Measurements from ENCODE around the gene TRIM44. TPM values are rescaled to one million over a fixed set of nuclear protein-coding genes. Genes with fewer than 3 reads are reported as not detected.
"Not testable (repeated sequence)": the region's sequence is repeated elsewhere in the genome, so short reads cannot be mapped to it uniquely, and the experiment has no call there.

Gene TRIM44
- total and polyA plus RNA-seq, 5 donors from 2014 or later: 9.4 to 32.8 (median 22.2) TPM

DNA sequence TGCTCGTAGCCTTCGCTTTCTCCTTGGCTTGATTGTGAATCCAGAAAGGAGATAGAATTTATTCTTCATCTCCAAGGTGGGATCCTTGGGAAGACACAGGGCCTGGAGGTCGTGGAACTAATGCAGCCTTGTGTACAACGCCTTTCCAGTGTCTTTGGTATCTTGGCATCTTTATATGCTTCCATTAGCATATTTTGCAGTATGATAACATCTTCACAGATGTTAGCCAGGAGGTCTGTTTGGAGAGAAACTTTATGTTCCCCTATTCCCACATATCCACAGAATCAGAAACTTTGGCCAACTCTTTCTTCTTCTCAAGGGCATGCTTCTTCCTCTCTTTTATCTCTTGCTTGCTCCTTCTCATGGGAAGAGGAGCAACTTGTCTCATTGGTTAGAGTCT, 101.2 kb downstream of the TRIM44 start:
- peaks cover 21% of the 10 kb centered on the region for H3K36me3 Mint-ChIP-seq
- H3K4me1 Mint-ChIP-seq: peaks cover 10 to 47% (median 27%) of the 10 kb centered on the region in 4 donors

DNA sequence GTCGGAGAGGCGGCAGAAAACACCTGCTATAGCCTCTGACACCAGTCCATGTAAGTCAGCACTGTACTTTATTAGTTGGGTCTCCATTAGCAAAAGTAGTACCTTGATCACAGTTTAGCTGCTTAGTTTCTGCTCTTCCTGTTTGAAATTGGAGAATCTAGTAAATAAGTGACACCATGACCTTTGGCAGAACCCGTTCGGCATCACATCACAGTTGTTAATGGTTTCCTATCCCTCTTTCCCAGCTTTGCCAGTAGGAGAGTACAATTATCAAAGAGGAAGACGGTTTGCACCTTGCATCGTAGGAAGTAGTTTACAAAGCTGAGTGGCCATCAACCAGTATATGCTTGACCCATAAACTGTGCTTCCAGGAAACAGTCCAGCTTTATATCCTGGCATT, 101.8 kb downstream of the TRIM44 start:
- Histone ChIP-seq H3K4me1 (ENCODE audit: control insufficient read depth, insufficient read depth, low read length, poor library complexity, severe bottlenecking) (no peaks in the 10 kb centered on the region), H3K4me3 (ENCODE audit: low read depth, low read length) (no peak overlapping the region), H3K9me3 (ENCODE audit: control insufficient read depth in 2 of 2, low read length in 2 of 2) (no peaks in the 10 kb centered on the region), H3K27ac (ENCODE audit: insufficient read depth, low read length, poor library complexity, severe bottlenecking) (no peak overlapping the region), H3K36me3 (ENCODE audit: control insufficient read depth, insufficient read depth, low read length) (no peaks in the 10 kb centered on the region), H3K27me3 (ENCODE audit: control insufficient read depth, insufficient read depth, low read length) (no peaks in the 10 kb centered on the region)
- Mint-ChIP-seq H3K4me1 (peaks cover 10 to 45% (median 27%) of the 10 kb centered on the region in 4 donors), H3K27ac (no peak overlapping the region), H3K9me3 (peaks cover 0 to 2% (median 0%) of the 10 kb centered on the region in 7 donors), H3K36me3 (peaks cover 24% of the 10 kb centered on the region), H3K27me3 (no peaks in the 10 kb centered on the region), H3K4me3 (no peak overlapping the region)
- DNase-seq (no peak), ATAC-seq (ENCODE audit: low read depth in 2 of 2) (no peak)

More for the DNA sequence above, 101.2 kb downstream of the TRIM44 start:
- no peaks in the 10 kb centered on the region for H3K9me3 ChIP-seq (ENCODE audit: control insufficient read depth in 2 of 2, low read length in 2 of 2)
- H3K27me3 Mint-ChIP-seq: no peaks in the 10 kb centered on the region
- H3K4me1 ChIP-seq (ENCODE audit: control insufficient read depth, insufficient read depth, low read length, poor library complexity, severe bottlenecking): no peaks in the 10 kb centered on the region
- no peak overlapping the region for H3K4me3 ChIP-seq (ENCODE audit: low read depth, low read length)
- H3K27me3 ChIP-seq (ENCODE audit: control insufficient read depth, insufficient read depth, low read length): no peaks in the 10 kb centered on the region
- H3K27ac ChIP-seq (ENCODE audit: insufficient read depth, low read length, poor library complexity, severe bottlenecking): no peak overlapping the region
- DNase-seq (no peak), ATAC-seq (ENCODE audit: low read depth in 2 of 2) (no peak)
- H3K4me3 Mint-ChIP-seq: no peak overlapping the region
- no peaks in the 10 kb centered on the region for H3K36me3 ChIP-seq (ENCODE audit: control insufficient read depth, insufficient read depth, low read length)
- peaks cover 0 to 2% (median 0%) of the 10 kb centered on the region in 7 donors for H3K9me3 Mint-ChIP-seq
- H3K27ac Mint-ChIP-seq: no peak overlapping the region

DNA sequence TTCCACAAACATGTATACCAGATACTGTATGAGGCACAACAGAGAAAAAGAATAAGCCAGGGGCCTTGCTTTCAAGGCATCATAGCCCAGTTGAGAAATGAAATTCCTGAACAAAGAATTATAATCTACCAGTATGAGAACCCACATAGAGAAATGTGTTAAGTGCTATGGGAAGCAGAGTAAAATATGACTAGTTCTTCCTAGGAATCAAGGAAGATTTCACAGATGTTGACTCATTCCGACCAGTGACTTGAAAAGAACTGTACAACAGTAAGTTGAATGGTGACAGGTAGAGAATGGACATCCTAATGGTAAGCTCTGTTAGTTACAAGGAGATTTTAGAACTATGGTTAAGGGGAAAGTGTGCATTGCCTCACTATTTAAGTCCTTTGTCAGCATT, 102.6 kb downstream of the TRIM44 start:
- Mint-ChIP-seq H3K27ac (no peak overlapping the region), H3K36me3 (peaks cover 25% of the 10 kb centered on the region), H3K9me3 (peaks cover 0 to 3% (median 0%) of the 10 kb centered on the region in 7 donors), H3K4me1 (peaks cover 10 to 42% (median 27%) of the 10 kb centered on the region in 4 donors), H3K4me3 (no peak overlapping the region), H3K27me3 (no peaks in the 10 kb centered on the region)
- no peak for ATAC-seq (ENCODE audit: low read depth in 2 of 2)
- Histone ChIP-seq H3K27me3 (ENCODE audit: control insufficient read depth, insufficient read depth, low read length) (no peaks in the 10 kb centered on the region), H3K9me3 (ENCODE audit: control insufficient read depth in 2 of 2, low read length in 2 of 2) (no peaks in the 10 kb centered on the region), H3K4me1 (ENCODE audit: control insufficient read depth, insufficient read depth, low read length, poor library complexity, severe bottlenecking) (no peaks in the 10 kb centered on the region), H3K27ac (ENCODE audit: insufficient read depth, low read length, poor library complexity, severe bottlenecking) (no peak overlapping the region), H3K4me3 (ENCODE audit: low read depth, low read length) (no peak overlapping the region), H3K36me3 (ENCODE audit: control insufficient read depth, insufficient read depth, low read length) (no peaks in the 10 kb centered on the region)
- no peak for DNase-seq

DNA sequence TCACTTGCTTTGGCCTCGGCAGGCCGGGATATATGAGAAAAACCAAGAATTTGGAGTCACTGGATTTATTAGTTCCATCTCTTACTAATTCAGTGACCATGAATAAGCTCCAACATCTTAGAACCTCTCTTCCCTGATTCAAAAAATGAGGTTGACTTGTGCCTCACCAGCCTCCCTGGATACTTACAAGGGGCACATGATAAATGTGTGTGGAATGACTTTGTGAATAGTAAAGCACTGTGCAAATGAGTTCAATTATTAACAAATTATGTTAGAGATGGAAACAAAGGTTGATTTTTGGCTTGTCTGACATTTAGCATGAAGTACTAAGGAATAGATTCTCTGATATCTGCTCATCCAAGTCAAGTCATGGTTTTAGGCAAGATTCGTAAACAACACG, 104.1 kb downstream of the TRIM44 start:
- Histone ChIP-seq H3K4me3 (ENCODE audit: low read depth, low read length) (no peak overlapping the region), H3K4me1 (ENCODE audit: control insufficient read depth, insufficient read depth, low read length, poor library complexity, severe bottlenecking) (no peaks in the 10 kb centered on the region), H3K27ac (ENCODE audit: insufficient read depth, low read length, poor library complexity, severe bottlenecking) (no peak overlapping the region), H3K27me3 (ENCODE audit: control insufficient read depth, insufficient read depth, low read length) (no peaks in the 10 kb centered on the region), H3K36me3 (ENCODE audit: control insufficient read depth, insufficient read depth, low read length) (no peaks in the 10 kb centered on the region), H3K9me3 (ENCODE audit: control insufficient read depth in 2 of 2, low read length in 2 of 2) (no peaks in the 10 kb centered on the region)
- DNase-seq (no peak), ATAC-seq (ENCODE audit: low read depth in 2 of 2) (no peak)
- Mint-ChIP-seq H3K4me1 (peaks cover 0 to 36% (median 18%) of the 10 kb centered on the region in 4 donors), H3K4me3 (no peak overlapping the region), H3K27ac (no peak overlapping the region), H3K36me3 (peaks cover 34% of the 10 kb centered on the region), H3K27me3 (no peaks in the 10 kb centered on the region), H3K9me3 (peaks cover 0 to 10% (median 6%) of the 10 kb centered on the region in 7 donors)

DNA sequence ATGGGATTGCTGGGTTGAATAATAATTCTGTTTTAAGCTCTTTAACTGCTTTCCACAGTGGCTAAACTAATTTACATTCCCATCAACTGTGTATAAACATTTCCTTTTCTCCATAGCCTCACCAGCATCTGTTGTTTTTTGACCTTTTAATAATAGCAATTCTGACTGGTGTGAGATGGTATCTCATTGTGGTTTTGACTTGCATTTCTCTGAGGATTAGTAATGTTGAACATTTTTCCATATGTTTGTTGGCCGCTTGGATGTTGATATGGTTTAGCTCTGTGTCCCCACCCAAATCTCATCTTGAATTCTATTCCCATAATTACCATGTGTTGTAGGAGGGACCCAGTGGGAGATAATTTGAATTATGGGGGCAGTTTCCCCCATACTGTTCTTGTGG, 107.8 kb downstream of the TRIM44 start:
- H3K27ac Mint-ChIP-seq; H3K4me3 ChIP-seq (ENCODE audit: low read depth, low read length); H3K27me3 Mint-ChIP-seq; H3K27ac ChIP-seq (ENCODE audit: insufficient read depth, low read length, poor library complexity, severe bottlenecking); H3K4me1 ChIP-seq (ENCODE audit: control insufficient read depth, insufficient read depth, low read length, poor library complexity, severe bottlenecking); ATAC-seq (ENCODE audit: low read depth in 2 of 2); DNase-seq; H3K36me3 ChIP-seq (ENCODE audit: control insufficient read depth, insufficient read depth, low read length); H3K9me3 ChIP-seq (ENCODE audit: control insufficient read depth in 2 of 2, low read length in 2 of 2); H3K4me3 Mint-ChIP-seq; H3K27me3 ChIP-seq (ENCODE audit: control insufficient read depth, insufficient read depth, low read length): not testable (repeated sequence)
- Mint-ChIP-seq H3K4me1 (peaks cover 0 to 21% (median 8%) of the 10 kb centered on the region in 4 donors), H3K36me3 (peaks cover 22% of the 10 kb centered on the region), H3K9me3 (peaks cover 0 to 28% (median 9%) of the 10 kb centered on the region in 7 donors)

DNA sequence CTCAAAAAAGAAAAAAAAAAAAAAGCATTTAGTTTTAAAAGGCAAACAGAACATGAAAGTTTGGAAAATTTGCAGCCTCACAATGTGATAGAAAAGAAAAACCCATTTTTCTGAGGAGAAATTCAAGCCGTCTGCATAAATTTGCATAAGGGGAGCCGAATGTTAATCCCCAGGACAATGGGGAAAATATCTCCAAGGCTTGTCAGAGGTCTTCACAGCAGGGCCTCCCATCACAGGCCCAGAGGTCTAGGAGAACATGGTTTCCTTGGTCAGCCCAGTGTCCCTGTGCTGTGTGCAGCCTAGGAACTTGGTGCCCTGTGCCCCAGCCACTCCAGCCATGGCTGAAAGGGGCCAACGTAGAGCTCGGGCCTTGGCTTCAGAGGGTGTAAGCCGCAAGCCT, 109.1 kb downstream of the TRIM44 start:
- Mint-ChIP-seq H3K9me3 (peaks cover 0 to 33% (median 9%) of the 10 kb centered on the region in 7 donors), H3K36me3 (peaks cover 21% of the 10 kb centered on the region), H3K4me3 (no peak overlapping the region), H3K4me1 (peaks cover 0 to 19% (median 10%) of the 10 kb centered on the region in 4 donors), H3K27ac (no peak overlapping the region), H3K27me3 (no peaks in the 10 kb centered on the region)
- Histone ChIP-seq H3K4me3 (ENCODE audit: low read depth, low read length) (no peak overlapping the region), H3K27me3 (ENCODE audit: control insufficient read depth, insufficient read depth, low read length) (no peaks in the 10 kb centered on the region), H3K27ac (ENCODE audit: insufficient read depth, low read length, poor library complexity, severe bottlenecking) (no peak overlapping the region), H3K4me1 (ENCODE audit: control insufficient read depth, insufficient read depth, low read length, poor library complexity, severe bottlenecking) (no peaks in the 10 kb centered on the region), H3K36me3 (ENCODE audit: control insufficient read depth, insufficient read depth, low read length) (no peaks in the 10 kb centered on the region), H3K9me3 (ENCODE audit: control insufficient read depth in 2 of 2, low read length in 2 of 2) (peaks cover 0 to 2% of the 10 kb centered on the region in 2 experiments)
- ATAC-seq (ENCODE audit: low read depth in 2 of 2) (no peak), DNase-seq (no peak)

DNA sequence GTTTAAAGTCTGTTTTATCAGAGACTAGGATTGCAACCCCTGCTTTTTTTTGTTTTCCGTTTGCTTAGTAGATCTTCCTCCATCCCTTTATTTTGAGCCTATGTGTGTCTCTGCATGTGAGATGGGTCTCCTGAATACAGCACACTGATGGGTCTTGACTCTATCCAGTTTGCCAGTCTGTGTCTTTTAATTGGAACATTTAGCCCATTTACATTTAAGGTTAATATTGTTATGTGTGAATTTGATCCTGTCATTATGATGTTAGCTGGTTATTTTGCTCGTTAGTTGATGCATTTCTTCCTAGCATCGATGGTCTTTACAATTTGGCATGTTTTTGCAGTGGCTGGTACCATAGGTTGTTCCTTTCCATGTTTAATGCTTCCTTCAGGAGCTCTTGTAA, 114.7 kb downstream of the TRIM44 start:
- H3K4me1 ChIP-seq (ENCODE audit: control insufficient read depth, insufficient read depth, low read length, poor library complexity, severe bottlenecking); ATAC-seq (ENCODE audit: low read depth in 2 of 2); H3K4me3 Mint-ChIP-seq; H3K27me3 ChIP-seq (ENCODE audit: control insufficient read depth, insufficient read depth, low read length); H3K9me3 ChIP-seq (ENCODE audit: control insufficient read depth in 2 of 2, low read length in 2 of 2); H3K27ac ChIP-seq (ENCODE audit: insufficient read depth, low read length, poor library complexity, severe bottlenecking); H3K36me3 Mint-ChIP-seq; H3K36me3 ChIP-seq (ENCODE audit: control insufficient read depth, insufficient read depth, low read length); H3K4me3 ChIP-seq (ENCODE audit: low read depth, low read length); DNase-seq; H3K27me3 Mint-ChIP-seq: not testable (repeated sequence)
- H3K4me1 Mint-ChIP-seq: peaks cover 0 to 33% (median 8%) of the 10 kb centered on the region in 4 donors
- H3K9me3 Mint-ChIP-seq: peaks cover 0 to 32% (median 8%) of the 10 kb centered on the region in 7 donors
- H3K27ac Mint-ChIP-seq: peak overlapping the region in 1 of 3 donors; percentile 43

DNA sequence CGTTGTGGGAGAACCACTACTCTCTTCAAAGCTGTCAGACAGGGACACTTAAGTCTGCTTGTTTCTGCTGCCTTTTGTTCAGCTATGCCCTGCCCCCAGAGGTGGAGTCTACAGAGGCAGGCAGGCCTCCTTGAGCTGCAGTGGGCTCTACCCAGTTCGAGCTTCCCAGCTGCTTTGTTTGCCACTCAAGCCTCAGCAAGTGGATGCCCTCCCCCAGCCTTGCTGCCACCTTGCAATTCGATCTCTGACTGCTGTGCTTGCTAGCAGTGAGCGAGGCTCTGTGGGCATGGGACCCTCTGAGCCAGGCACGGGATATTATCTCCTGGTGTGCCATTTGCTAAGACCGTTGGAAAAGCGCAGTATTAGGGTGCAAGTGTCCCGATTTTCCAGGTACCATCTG, 116.4 kb downstream of the TRIM44 start:
- DNase-seq; H3K4me3 ChIP-seq (ENCODE audit: low read depth, low read length); H3K27ac Mint-ChIP-seq; H3K9me3 ChIP-seq (ENCODE audit: control insufficient read depth in 2 of 2, low read length in 2 of 2); H3K4me1 ChIP-seq (ENCODE audit: control insufficient read depth, insufficient read depth, low read length, poor library complexity, severe bottlenecking); ATAC-seq (ENCODE audit: low read depth in 2 of 2); H3K36me3 ChIP-seq (ENCODE audit: control insufficient read depth, insufficient read depth, low read length); H3K27ac ChIP-seq (ENCODE audit: insufficient read depth, low read length, poor library complexity, severe bottlenecking); H3K27me3 Mint-ChIP-seq; H3K27me3 ChIP-seq (ENCODE audit: control insufficient read depth, insufficient read depth, low read length); H3K36me3 Mint-ChIP-seq: not testable (repeated sequence)
- H3K4me1 Mint-ChIP-seq: peaks cover 0 to 46% (median 13%) of the 10 kb centered on the region in 4 donors
- peak overlapping the region in 1 of 4 donors; percentile 25 for H3K4me3 Mint-ChIP-seq
- peaks cover 0 to 26% (median 6%) of the 10 kb centered on the region in 7 donors for H3K9me3 Mint-ChIP-seq
